HCT116 (cell line): ENCODE measurements around the gene SNRPA1.

Experiments
- CBX3 ChIP-seq: IDR thresholded peaks from 2 replicates; pipeline ENCODE4 v1.6.1; 2012; ENCODE audit warnings: low read depth
- EZH2 ChIP-seq: fragments of 200-600 bp; sonication (generic); IDR thresholded peaks from 2 replicates; pipeline ENCODE4 v1.6.1; 2017; ENCODE audit warnings: antibody characterized with exemption, mixed run types
- EZH2phosphoT487 ChIP-seq: fragments of 200-600 bp; IDR thresholded peaks from 2 replicates; pipeline ENCODE4 v1.6.1; 2018; ENCODE audit warnings: antibody characterized with exemption, borderline replicate concordance
- JUND ChIP-seq: IDR thresholded peaks from 2 replicates; pipeline ENCODE4 v1.6.1; 2012
- POLR2A ChIP-seq: IDR thresholded peaks from 2 replicates; pipeline ENCODE4 v1.7.0; 2011; ENCODE audit warnings: borderline replicate concordance; ENCODE audit not compliant: insufficient read depth, insufficient read length; ENCODE audit errors: extremely low read depth
- POLR2AphosphoS5 ChIP-seq: IDR thresholded peaks from 2 replicates; pipeline ENCODE4 v1.6.1; 2011; ENCODE audit warnings: mild to moderate bottlenecking, low read depth, low read length, moderate library complexity
- RAD21 ChIP-seq: IDR thresholded peaks from 2 replicates; pipeline ENCODE4 v1.6.1; 2012; ENCODE audit warnings: low read depth, mild to moderate bottlenecking
- REST ChIP-seq: IDR thresholded peaks from 2 replicates; pipeline ENCODE4 v1.6.1; 2012; ENCODE audit warnings: low read depth
- SIN3A ChIP-seq: IDR thresholded peaks from 2 replicates; pipeline ENCODE4 v1.6.1; 2012; ENCODE audit warnings: low read depth
- SRF ChIP-seq: IDR thresholded peaks from 2 replicates; pipeline ENCODE4 v1.6.1; 2012; ENCODE audit warnings: low read depth
- TCF7L2 ChIP-seq: IDR thresholded peaks from 2 replicates; pipeline ENCODE4 v1.7.0; 2011; ENCODE audit warnings: borderline replicate concordance, inconsistent platforms; ENCODE audit not compliant: insufficient read depth, insufficient read length; ENCODE audit errors: extremely low read depth
- TF ChIP-seq, protein P1 (sequence below), 3 experiments: fragments of 200-600 bp in 1 of 3; sonication (generic) in 1 of 3; IDR thresholded peaks in 2 of 3; conservative IDR thresholded peaks in 1 of 3; 2 replicates each; pipeline ENCODE4 v1.5.1; 2012 to 2017; ENCODE audit warnings: low read depth in 2 of 3, low read length in 2 of 3, antibody characterized with exemption in 1 of 3, borderline replicate concordance in 1 of 3, control low read depth in 1 of 3, mild to moderate bottlenecking in 1 of 3, mixed read lengths in 1 of 3, mixed run types in 1 of 3, moderate library complexity in 1 of 3; ENCODE audit not compliant: insufficient read depth in 1 of 3
- TF ChIP-seq, protein P2 (sequence below): IDR thresholded peaks from 2 replicates; pipeline ENCODE4 v1.6.1; 2012

DNA sequence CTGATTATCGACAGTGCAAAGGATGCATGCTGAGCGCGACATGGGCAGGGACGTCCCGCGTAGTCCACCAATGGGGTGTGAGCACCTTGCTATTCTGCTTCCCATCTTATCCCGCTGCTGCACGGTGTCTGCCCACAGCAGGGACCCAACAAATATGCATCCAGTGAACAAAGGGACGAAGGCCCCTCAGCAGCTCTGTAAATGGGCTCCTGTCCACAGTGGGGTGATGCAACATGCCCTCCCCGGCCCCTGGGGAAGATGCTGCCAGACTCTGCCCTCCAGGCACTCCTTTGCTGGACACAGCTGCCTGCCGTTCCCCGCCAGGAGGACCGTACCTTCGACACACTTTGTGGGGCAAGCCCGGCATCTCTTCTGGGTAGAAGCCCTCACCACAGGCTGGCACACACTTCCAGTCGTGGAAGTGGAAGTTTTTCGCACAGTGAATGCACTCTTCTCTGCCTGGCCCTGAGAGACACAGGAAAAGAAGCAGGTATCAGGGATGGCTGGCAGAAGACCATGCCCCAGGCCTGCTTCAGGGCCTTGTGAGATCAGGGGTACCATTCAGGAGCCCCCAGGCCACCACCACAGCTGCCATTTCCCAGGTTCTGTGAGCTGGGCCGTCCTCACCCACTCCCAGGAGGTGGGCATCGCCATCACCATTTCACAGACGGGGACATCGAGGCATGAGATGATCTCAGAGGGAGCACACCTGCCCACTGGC is 18.2 kb upstream of the SNRPA1 start:
- TF ChIP-seq, protein P1, sequence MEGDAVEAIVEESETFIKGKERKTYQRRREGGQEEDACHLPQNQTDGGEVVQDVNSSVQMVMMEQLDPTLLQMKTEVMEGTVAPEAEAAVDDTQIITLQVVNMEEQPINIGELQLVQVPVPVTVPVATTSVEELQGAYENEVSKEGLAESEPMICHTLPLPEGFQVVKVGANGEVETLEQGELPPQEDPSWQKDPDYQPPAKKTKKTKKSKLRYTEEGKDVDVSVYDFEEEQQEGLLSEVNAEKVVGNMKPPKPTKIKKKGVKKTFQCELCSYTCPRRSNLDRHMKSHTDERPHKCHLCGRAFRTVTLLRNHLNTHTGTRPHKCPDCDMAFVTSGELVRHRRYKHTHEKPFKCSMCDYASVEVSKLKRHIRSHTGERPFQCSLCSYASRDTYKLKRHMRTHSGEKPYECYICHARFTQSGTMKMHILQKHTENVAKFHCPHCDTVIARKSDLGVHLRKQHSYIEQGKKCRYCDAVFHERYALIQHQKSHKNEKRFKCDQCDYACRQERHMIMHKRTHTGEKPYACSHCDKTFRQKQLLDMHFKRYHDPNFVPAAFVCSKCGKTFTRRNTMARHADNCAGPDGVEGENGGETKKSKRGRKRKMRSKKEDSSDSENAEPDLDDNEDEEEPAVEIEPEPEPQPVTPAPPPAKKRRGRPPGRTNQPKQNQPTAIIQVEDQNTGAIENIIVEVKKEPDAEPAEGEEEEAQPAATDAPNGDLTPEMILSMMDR (IDR thresholded peaks at IDR 0.05 in 2 of 3, conservative IDR thresholded peaks at IDR 0.05 in 1 of 3; ENCODE audit: borderline replicate concordance in 1 of 3, insufficient read depth in 1 of 3, low read depth in 2 of 3, low read length in 2 of 3), result no peak
- no peak for TF ChIP-seq REST
- TF ChIP-seq RAD21, result no peak
- TF ChIP-seq CBX3, result no peak
- TF ChIP-seq, protein P2, sequence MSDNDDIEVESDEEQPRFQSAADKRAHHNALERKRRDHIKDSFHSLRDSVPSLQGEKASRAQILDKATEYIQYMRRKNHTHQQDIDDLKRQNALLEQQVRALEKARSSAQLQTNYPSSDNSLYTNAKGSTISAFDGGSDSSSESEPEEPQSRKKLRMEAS, result no peak
- no peak for TF ChIP-seq EZH2
- no peak for TF ChIP-seq SRF
- TF ChIP-seq TCF7L2, result no peak
- no peak for TF ChIP-seq POLR2AphosphoS5
- TF ChIP-seq JUND, result no peak
- TF ChIP-seq SIN3A, result no peak
- TF ChIP-seq POLR2A, result no peak
- no peak for TF ChIP-seq EZH2phosphoT487
